HG02588 (cell line): ENCODE measurements around the gene MYRF.

Experiments used
- ATAC-seq: cut with Tn5 transposase; IDR thresholded peaks from one replicate; pipeline ENCODE4 v1.9.1; 2021; ENCODE audit warnings: mild to moderate bottlenecking, moderate library complexity; ENCODE audit not compliant: unreplicated experiment

MYRF gene

GRCh38 chr11:61774411-61774810, 22.0 kb downstream of the MYRF start:
- ATAC-seq: no peak

- no peak for ATAC-seq
Observed at GRCh38 chr11:61775106-61775505, 22.7 kb downstream of the MYRF start.

- no peak for ATAC-seq
Observed at GRCh38 chr11:61775606-61776554, 23.4 kb downstream of the MYRF start.

- no peak for ATAC-seq
Observed at GRCh38 chr11:61776561-61777075, 24.2 kb downstream of the MYRF start.

- ATAC-seq: no peak
Observed at GRCh38 chr11:61777234-61778090, 25.0 kb downstream of the MYRF start.

GRCh38 chr11:61778357-61778886, 26.0 kb downstream of the MYRF start:
- ATAC-seq: no peak

GRCh38 chr11:61778920-61779650, 26.6 kb downstream of the MYRF start:
- no peak for ATAC-seq

GRCh38 chr11:61779666-61780525, 27.5 kb downstream of the MYRF start:
- no peak for ATAC-seq

- no peak for ATAC-seq
Observed at GRCh38 chr11:61780581-61781162, 28.2 kb downstream of the MYRF start.

- ATAC-seq: no peak
Observed at GRCh38 chr11:61781585-61781984, 29.1 kb downstream of the MYRF start.

- no peak for ATAC-seq
Observed at GRCh38 chr11:61782299-61782698, 29.9 kb downstream of the MYRF start.

- ATAC-seq: no peak
Observed at GRCh38 chr11:61782841-61783240, 30.4 kb downstream of the MYRF start.

GRCh38 chr11:61783717-61784505, 31.5 kb downstream of the MYRF start:
- ATAC-seq: no peak

- ATAC-seq: no peak
Observed at GRCh38 chr11:61784506-61784805, 32.0 kb downstream of the MYRF start.

- ATAC-seq: no peak
Observed at GRCh38 chr11:61785837-61786402, 33.5 kb downstream of the MYRF start.

GRCh38 chr11:61787928-61788491, 35.6 kb downstream of the MYRF start:
- no peak for ATAC-seq

GRCh38 chr11:61791737-61792309, 39.4 kb downstream of the MYRF start:
- ATAC-seq: peak; percentile 26
